Left ventricle myocardium inferior (tissue), 1 donor: ENCODE data around the gene GAMT. TPM values are rescaled to one million over a fixed set of nuclear protein-coding genes. Genes with fewer than 3 reads are reported as not detected.

ENCODE experiments used
- DNase-seq: peaks from one replicate; pipeline ENCODE4 v3.0.0-alpha.2; 2020
- H3K27ac ChIP-seq: fragments of 200-600 bp; replicated peaks from 2 replicates; pipeline ENCODE4 v1.8.0; 2021
- H3K27me3 ChIP-seq: fragments of 200-600 bp; 2 replicates; pipeline ENCODE4 v1.8.0; 2021; ENCODE audit warnings: low read depth
- H3K36me3 ChIP-seq: fragments of 200-600 bp; 2 replicates; pipeline ENCODE4 v1.8.0; 2021
- H3K4me1 ChIP-seq: fragments of 200-600 bp; 2 replicates; pipeline ENCODE4 v1.8.0; 2021
- H3K4me3 ChIP-seq: fragments of 200-600 bp; 2 replicates; pipeline ENCODE4 v1.8.0; 2021; ENCODE audit warnings: mild to moderate bottlenecking, moderate library complexity
- H3K9me3 ChIP-seq: fragments of 200-600 bp; replicated peaks from 2 replicates; pipeline ENCODE4 v1.8.0; 2021
- intact Hi-C: fragments of 100-400 bp; cut with micrococcal nuclease; formaldehyde crosslinking; loops from one replicate; pipeline ENCODE4 v1.11.0; 2022
- total RNA-seq: library from RNA; stranded (reverse); fragmentation: NEBNext Ultra II Directional; extraction: Animal tissue kit (Norgen Biotek cat#: 25700); gene quantifications from one replicate; pipeline ENCODE4 v1.2.1, GENCODE V29; 2021
- TF ChIP-seq, protein P1 (sequence below): fragments of 200-600 bp; IDR thresholded peaks from 2 replicates; pipeline ENCODE4 v1.8.0; 2021; ENCODE audit warnings: antibody characterized with exemption, mild to moderate bottlenecking, borderline replicate concordance
- donor health status: DM: no; HTN: yes; CAD: no; lungs with severe emphysema.

The GAMT gene
- total RNA-seq, 1 donor from 2014 or later = 77.0 TPM

DNA sequence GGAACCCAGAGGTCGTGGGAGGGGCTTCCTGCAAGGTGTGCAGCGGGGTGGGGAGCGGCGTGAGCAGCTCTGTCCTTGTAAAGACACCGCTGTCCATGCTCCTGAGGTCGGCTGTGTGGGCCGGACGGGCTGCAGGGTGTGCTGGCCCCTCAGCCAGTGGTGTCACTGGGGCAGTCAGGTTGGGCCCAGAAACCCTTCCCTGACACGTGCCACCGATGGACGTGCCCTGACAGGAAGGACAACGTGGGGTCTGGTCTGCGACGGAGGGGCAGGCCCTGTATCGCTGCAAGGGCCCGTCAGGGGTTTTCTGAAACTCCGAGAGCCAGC lies 32.7 kb upstream of the GAMT start:
- no peak overlapping the region for H3K4me3 ChIP-seq
- TF ChIP-seq, protein P1, sequence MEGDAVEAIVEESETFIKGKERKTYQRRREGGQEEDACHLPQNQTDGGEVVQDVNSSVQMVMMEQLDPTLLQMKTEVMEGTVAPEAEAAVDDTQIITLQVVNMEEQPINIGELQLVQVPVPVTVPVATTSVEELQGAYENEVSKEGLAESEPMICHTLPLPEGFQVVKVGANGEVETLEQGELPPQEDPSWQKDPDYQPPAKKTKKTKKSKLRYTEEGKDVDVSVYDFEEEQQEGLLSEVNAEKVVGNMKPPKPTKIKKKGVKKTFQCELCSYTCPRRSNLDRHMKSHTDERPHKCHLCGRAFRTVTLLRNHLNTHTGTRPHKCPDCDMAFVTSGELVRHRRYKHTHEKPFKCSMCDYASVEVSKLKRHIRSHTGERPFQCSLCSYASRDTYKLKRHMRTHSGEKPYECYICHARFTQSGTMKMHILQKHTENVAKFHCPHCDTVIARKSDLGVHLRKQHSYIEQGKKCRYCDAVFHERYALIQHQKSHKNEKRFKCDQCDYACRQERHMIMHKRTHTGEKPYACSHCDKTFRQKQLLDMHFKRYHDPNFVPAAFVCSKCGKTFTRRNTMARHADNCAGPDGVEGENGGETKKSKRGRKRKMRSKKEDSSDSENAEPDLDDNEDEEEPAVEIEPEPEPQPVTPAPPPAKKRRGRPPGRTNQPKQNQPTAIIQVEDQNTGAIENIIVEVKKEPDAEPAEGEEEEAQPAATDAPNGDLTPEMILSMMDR = no peak
- H3K27ac ChIP-seq = no peak overlapping the region
- H3K9me3 ChIP-seq = no peaks in the 10 kb centered on the region
- peaks cover 67% of the 10 kb centered on the region for H3K36me3 ChIP-seq
- DNase-seq = no peak
- intact Hi-C loops = no loop called here
- H3K27me3 ChIP-seq = no peaks in the 10 kb centered on the region
- H3K4me1 ChIP-seq = peaks cover 34% of the 10 kb centered on the region

DNA sequence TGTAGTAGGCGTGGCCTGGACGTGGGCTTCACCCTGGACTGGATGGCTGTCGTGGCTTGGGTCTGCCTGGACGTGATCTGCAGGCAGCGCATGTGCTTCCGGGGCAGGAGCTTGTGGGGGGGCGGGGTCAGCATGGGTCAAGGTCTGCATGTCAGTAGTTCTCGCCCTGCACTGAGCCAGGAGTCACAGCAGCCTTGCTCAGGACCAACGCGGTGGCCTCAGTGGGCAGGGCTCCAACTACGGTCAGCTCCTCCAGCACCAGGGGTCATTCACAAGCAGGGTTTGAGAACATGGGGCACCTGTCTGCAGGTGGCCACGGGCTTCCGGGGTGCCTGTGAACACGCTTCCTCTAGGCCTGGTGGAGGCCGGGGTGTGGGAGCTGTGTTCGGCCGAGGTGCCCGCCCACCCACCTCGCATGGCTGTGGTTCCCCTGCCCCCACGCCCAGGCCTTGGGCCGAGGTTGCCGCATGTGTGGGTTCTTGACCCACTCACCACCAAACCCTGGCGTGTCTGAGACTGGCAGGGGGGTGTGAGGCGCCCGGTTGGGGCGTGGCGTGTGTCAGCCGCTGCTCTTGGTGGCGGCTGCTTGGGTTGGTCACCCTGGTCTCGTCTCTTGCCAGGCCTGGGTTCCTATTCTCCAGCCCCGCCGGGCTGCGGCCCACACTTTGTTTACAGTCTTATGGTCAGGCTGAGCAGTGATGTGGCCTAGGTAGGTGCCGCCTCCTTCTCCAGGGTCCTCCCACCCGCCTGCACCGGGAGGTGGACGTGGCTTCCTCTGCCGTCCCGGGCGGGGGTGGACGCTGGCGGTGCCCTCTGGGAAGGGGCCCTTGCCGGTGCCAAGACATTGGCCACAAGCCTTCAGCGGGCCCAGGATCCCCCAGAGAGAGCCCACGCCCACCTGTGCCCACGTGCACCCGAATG lies 32.0 kb upstream of the GAMT start:
- Histone ChIP-seq H3K27me3 (no peaks in the 10 kb centered on the region), H3K36me3 (peaks cover 73% of the 10 kb centered on the region), H3K9me3 (no peaks in the 10 kb centered on the region), H3K4me1 (peaks cover 33% of the 10 kb centered on the region), H3K4me3 (no peak overlapping the region), H3K27ac (no peak overlapping the region)
- intact Hi-C loops = no loop called here
- TF ChIP-seq, protein P1 = no peak
- DNase-seq = no peak

DNA sequence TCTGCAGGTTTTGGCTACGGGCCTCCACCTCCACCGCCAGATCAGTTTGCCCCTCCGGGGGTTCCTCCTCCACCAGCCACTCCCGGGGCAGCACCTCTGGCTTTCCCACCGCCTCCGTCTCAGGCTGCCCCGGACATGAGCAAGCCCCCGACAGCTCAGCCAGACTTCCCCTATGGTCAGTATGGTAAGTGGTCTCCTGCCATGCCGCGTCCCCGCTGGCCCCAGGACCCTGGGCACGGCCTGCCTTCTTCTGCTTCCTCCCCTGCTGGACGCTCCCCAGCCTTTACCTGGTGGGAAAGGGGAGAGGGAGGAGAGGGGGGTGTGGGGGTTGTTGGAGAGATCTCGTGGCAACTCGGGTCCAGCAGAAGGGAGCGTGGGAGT lies 31.2 kb upstream of the GAMT start:
- H3K4me1 ChIP-seq = peaks cover 26% of the 10 kb centered on the region
- intact Hi-C loops = no loop called here
- TF ChIP-seq, protein P1 = no peak
- H3K4me3 ChIP-seq = no peak overlapping the region
- no peaks in the 10 kb centered on the region for H3K9me3 ChIP-seq
- no peak overlapping the region for H3K27ac ChIP-seq
- no peaks in the 10 kb centered on the region for H3K27me3 ChIP-seq
- peaks cover 82% of the 10 kb centered on the region for H3K36me3 ChIP-seq
- no peak for DNase-seq

DNA sequence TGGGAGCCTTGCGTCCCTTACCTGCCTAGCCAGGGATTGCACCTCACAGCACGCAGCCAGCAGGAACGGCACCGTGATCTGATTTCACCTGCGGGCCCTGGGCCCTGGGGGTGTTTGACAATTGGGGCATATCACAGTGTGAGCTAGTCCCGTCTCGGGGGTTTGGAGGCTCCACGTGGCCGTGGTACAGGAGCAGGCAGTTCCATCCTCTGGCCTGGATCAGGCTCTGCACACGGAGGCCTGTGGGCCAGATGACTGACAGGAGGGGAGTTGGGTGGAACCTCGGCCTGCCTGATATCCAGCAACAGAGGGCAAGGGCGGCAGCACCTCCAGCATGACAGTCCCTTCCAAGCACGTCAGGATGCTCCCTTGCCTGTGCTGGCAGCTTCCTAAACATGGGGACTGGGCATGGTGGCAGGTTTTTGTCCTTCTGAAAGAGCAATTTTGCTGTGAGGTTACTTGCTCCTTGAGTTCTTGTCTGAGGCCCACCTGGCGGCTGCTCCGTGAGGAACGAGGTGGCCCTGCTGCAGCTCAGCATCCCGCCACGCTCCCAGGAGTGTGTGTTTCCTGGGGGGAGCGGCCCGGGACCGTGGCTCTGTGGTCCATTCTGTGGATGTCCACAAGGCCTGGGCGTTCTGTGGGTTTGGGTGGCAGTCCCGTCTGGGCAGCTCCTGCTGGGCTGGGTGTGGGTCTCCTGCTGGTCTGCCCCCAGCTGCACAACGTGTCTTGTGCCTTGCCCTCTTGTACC lies 30.6 kb upstream of the GAMT start:
- intact Hi-C loops = no loop called here
- Histone ChIP-seq H3K27ac (no peak overlapping the region), H3K4me3 (no peak overlapping the region), H3K36me3 (peaks cover 88% of the 10 kb centered on the region), H3K9me3 (no peaks in the 10 kb centered on the region), H3K27me3 (no peaks in the 10 kb centered on the region), H3K4me1 (peaks cover 31% of the 10 kb centered on the region)
- no peak for DNase-seq
- TF ChIP-seq, protein P1 = no peak

DNA sequence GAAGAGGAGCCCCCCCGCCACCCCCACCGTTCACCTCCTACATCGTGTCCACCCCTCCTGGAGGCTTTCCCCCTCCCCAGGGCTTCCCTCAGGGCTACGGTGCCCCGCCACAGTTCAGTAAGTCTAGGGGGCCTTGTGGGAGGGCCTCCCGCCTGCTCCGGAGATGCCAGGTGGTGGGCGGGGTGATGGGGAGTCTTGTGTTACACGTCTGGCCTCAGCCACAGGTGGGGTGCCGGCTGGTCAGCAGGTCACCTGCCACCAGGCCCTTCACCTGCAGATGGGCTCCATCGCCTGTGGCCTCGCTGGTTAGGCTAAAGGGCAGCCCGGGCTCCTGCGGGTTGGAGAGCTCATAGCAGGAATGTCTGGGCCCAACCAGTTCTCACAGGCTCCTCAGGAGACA lies 28.9 kb upstream of the GAMT start:
- Histone ChIP-seq H3K36me3 (peaks cover 91% of the 10 kb centered on the region), H3K27ac (peak overlapping the region; percentile 84)
- intact Hi-C loops = no loop called here

More for the DNA sequence above, 28.9 kb upstream of the GAMT start:
- H3K4me1 ChIP-seq = peaks cover 40% of the 10 kb centered on the region
- H3K9me3 ChIP-seq = no peaks in the 10 kb centered on the region
- no peak for DNase-seq
- H3K4me3 ChIP-seq = no peak overlapping the region
- H3K27me3 ChIP-seq = no peaks in the 10 kb centered on the region
- TF ChIP-seq, protein P1 = no peak
